ENCODE measurements around the gene GPR141. TPM values are rescaled to one million over a fixed set of nuclear protein-coding genes. Genes with fewer than 3 reads are reported as not detected.

Gene GPR141
- total RNA-seq, 1 experiment from 2014 or later = not detected

DNA sequence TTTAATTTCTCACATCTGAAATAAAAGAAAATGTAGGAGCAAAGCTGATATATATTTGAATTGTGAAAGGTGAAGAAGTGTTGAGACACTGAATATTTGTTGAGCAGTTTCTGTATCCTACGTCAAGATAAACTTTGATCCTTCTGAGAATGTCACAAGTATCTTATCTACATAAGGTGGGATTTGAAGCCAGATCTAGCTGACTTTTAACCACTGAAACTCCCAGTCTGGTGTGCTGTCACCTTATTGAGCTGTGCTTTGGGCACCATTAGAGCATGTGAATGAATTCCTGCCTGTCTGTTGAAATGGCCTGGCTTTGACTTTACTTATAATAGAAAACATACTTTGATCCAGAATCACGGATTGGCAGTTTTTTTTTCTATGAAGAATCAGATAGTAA, 15.2 kb downstream of the GPR141 start:
- no peaks in the 10 kb centered on the region for H4K20me1 ChIP-seq (ENCODE audit: insufficient read depth)
- POLR2A ChIA-PET = no interaction called here
- RAD21 ChIA-PET (ENCODE audit: low non-redundant PET in 1 of 2, low total read pairs in 2 of 2, uncharacterized antibody in 2 of 2, unreplicated experiment in 2 of 2) = no interaction called here
- no peak overlapping the region for H3K4me3 ChIP-seq (replicated peaks in 1 of 2; ENCODE audit: low read depth in 1 of 2, low read length in 2 of 2)
- no TSS peak for BruUV-seq (replicated peaks)
- H3K36me3 ChIP-seq (ENCODE audit: control insufficient read depth in 1 of 2, insufficient read depth in 2 of 2, low read length in 2 of 2) = no peaks in the 10 kb centered on the region
- H3K9me2 ChIP-seq (ENCODE audit: insufficient read depth) = no peaks in the 10 kb centered on the region
- H3K27me3 ChIP-seq (ENCODE audit: insufficient read depth, low read length) = no peaks in the 10 kb centered on the region; the same call in 1 of the 2 replicates
- no peak overlapping the region for H3K27ac ChIP-seq (ENCODE audit: low read depth, low read length)
- no peaks in the 10 kb centered on the region for H3K79me2 ChIP-seq (ENCODE audit: insufficient read depth, low read length)
- CTCF ChIA-PET = no interaction called here
- DNase-seq (ENCODE audit: low read depth, low spot score) (no peak), ATAC-seq (no peak)
- TF ChIP-seq CEBPB (IDR thresholded peaks at IDR 0.05; ENCODE audit: low read depth) = no peak
- TF ChIP-seq RAD21 (IDR thresholded peaks at IDR 0.05; ENCODE audit: low read depth) = no peak
- no peak for TF ChIP-seq EZH2 (IDR thresholded peaks at IDR 0.05)
- no peak for TF ChIP-seq ZFX (IDR thresholded peaks at IDR 0.05)
- no peak for TF ChIP-seq JUND (IDR thresholded peaks at IDR 0.05)
- no peak for TF ChIP-seq SIN3A (IDR thresholded peaks at IDR 0.05; ENCODE audit: low read depth)
- no peak for TF ChIP-seq CBX3 (IDR thresholded peaks at IDR 0.05; ENCODE audit: low read depth)
- TF ChIP-seq, protein P1, sequence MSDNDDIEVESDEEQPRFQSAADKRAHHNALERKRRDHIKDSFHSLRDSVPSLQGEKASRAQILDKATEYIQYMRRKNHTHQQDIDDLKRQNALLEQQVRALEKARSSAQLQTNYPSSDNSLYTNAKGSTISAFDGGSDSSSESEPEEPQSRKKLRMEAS (IDR thresholded peaks at IDR 0.05) = no peak
- no peak for TF ChIP-seq ZNF274 (IDR thresholded peaks at IDR 0.05; ENCODE audit: low read depth, low read length)
- no peak for TF ChIP-seq ATF3 (IDR thresholded peaks at IDR 0.05)
- no peak overlapping the region for H2AFZ ChIP-seq (ENCODE audit: low read depth, low read length, poor library complexity, severe bottlenecking)
- no peaks in the 10 kb centered on the region for H3K9me3 ChIP-seq (ENCODE audit: control insufficient read depth in 1 of 2, insufficient read depth in 1 of 2, low read depth in 1 of 2, low read length in 2 of 2)
- H3K9ac ChIP-seq (ENCODE audit: low read length) = no peak overlapping the region
- no peak overlapping the region for H3K4me2 ChIP-seq (ENCODE audit: low read length)
- H3K4me1 ChIP-seq (ENCODE audit: control insufficient read depth in 1 of 2, insufficient read depth in 2 of 2, low read length in 2 of 2) = no peaks in the 10 kb centered on the region
- intact Hi-C loops (cut with micrococcal nuclease) = loop anchor here (5.0 kb wide), 1 partner anchor 381 kb away; no protein-coding TSS in a partner anchor

GRCh38 chr7:37701769-37702168, 18.2 kb downstream of the GPR141 start:
- Histone ChIP-seq H2AFZ (ENCODE audit: low read depth, low read length, poor library complexity, severe bottlenecking) (no peak overlapping the region), H3K9me3 (ENCODE audit: control insufficient read depth in 1 of 2, insufficient read depth in 1 of 2, low read depth in 1 of 2, low read length in 2 of 2) (no peaks in the 10 kb centered on the region), H3K79me2 (ENCODE audit: insufficient read depth, low read length) (no peaks in the 10 kb centered on the region), H3K9me2 (ENCODE audit: insufficient read depth) (no peaks in the 10 kb centered on the region), H3K27ac (ENCODE audit: low read depth, low read length) (no peak overlapping the region), H3K27me3 (ENCODE audit: insufficient read depth, low read length) (no peaks in the 10 kb centered on the region; the same call in 1 of the 2 replicates), H4K20me1 (ENCODE audit: insufficient read depth) (no peaks in the 10 kb centered on the region), H3K4me3 (replicated peaks in 1 of 2; ENCODE audit: low read depth in 1 of 2, low read length in 2 of 2) (no peak overlapping the region), H3K4me2 (ENCODE audit: low read length) (no peak overlapping the region), H3K4me1 (ENCODE audit: control insufficient read depth in 1 of 2, insufficient read depth in 2 of 2, low read length in 2 of 2) (no peaks in the 10 kb centered on the region), H3K9ac (ENCODE audit: low read length) (no peak overlapping the region), H3K36me3 (ENCODE audit: control insufficient read depth in 1 of 2, insufficient read depth in 2 of 2, low read length in 2 of 2) (no peaks in the 10 kb centered on the region)
- ChIA-PET POLR2A (no interaction called here), CTCF (no interaction called here), RAD21 (ENCODE audit: low non-redundant PET in 1 of 2, low total read pairs in 2 of 2, uncharacterized antibody in 2 of 2, unreplicated experiment in 2 of 2) (no interaction called here)
- DNase-seq (ENCODE audit: low read depth, low spot score) (no peak), ATAC-seq (no peak)
- intact Hi-C loops (cut with micrococcal nuclease) = no loop called here
- BruUV-seq (replicated peaks) = no TSS peak
- TF ChIP-seq ZNF274 (IDR thresholded peaks at IDR 0.05; ENCODE audit: low read depth, low read length) = no peak
- no peak for TF ChIP-seq FOSL1 (IDR thresholded peaks at IDR 0.05; ENCODE audit: low read depth)
- TF ChIP-seq, protein P1 (IDR thresholded peaks at IDR 0.05) = no peak
- no peak for TF ChIP-seq ELF1 (IDR thresholded peaks at IDR 0.05; ENCODE audit: borderline replicate concordance, low read depth)
- no peak for TF ChIP-seq POLR2A (IDR thresholded peaks at IDR 0.05; ENCODE audit: borderline replicate concordance, extremely low read depth, insufficient read depth, insufficient read length)
- no peak for TF ChIP-seq CEBPB (IDR thresholded peaks at IDR 0.05; ENCODE audit: low read depth)
